Thyroid gland (tissue), 4 donors: ENCODE measurements around the gene SGCB. TPM values are rescaled to one million over a fixed set of nuclear protein-coding genes. Genes with fewer than 3 reads are reported as not detected.

ENCODE experiments used
- DNase-seq, 2 donors: peaks; one replicate each; pipeline ENCODE4 v3.0.0-alpha.2; 2019
- H3K27ac ChIP-seq, 3 donors: fragments of 200-600 bp; sonication (generic); 1 replicate in 2 of 3; 2 replicates in 1 of 3; pipeline ENCODE4 v1.5.1; 2016 to 2019; ENCODE audit warnings: mild to moderate bottlenecking in 1 of 3, moderate library complexity in 1 of 3
- H3K27me3 ChIP-seq: fragments of 200-600 bp; sonication (generic); one replicate; pipeline ENCODE4 v1.5.1; 2019
- H3K36me3 ChIP-seq, 2 donors: fragments of 200-600 bp; sonication (generic); one replicate each; pipeline ENCODE4 v1.5.1; 2016 to 2019
- H3K4me1 ChIP-seq, 2 donors: fragments of 200-600 bp; sonication (generic); one replicate each; pipeline ENCODE4 v1.5.1; 2017 to 2019
- H3K4me3 ChIP-seq, 3 donors: fragments of 200-600 bp; sonication (generic); replicated peaks in 1 of 3; 1 replicate in 2 of 3; 2 replicates in 1 of 3; pipeline ENCODE4 v1.5.1; 2016; ENCODE audit warnings: mild to moderate bottlenecking in 1 of 3
- H3K9me3 ChIP-seq: fragments of 200-600 bp; sonication (generic); one replicate; pipeline ENCODE4 v1.5.1; 2017
- CTCF ChIP-seq, 6 experiments: fragments of 200-600 bp in 3 of 6; fragments of 450-650 bp in 3 of 6; sonication (generic) in 3 of 6; IDR thresholded peaks; one replicate each; pipeline ENCODE4 v1.5.1; 2016 to 2019; ENCODE audit warnings: antibody characterized with exemption in 6 of 6, mild to moderate bottlenecking in 2 of 6, inconsistent platforms in 1 of 6, moderate library complexity in 1 of 6
- POLR2A ChIP-seq, 2 donors: fragments of 450-650 bp; IDR thresholded peaks; one replicate each; pipeline ENCODE4 v1.6.1; 2017; ENCODE audit warnings: antibody characterized with exemption in 2 of 2, mild to moderate bottlenecking in 2 of 2, moderate library complexity in 1 of 2
- WGBS, 2 donors: methylation state at CpG; one replicate each; pipeline ENCODE4 v1.1.5; 2017; 5-methylcytosine and 5-hydroxymethylcytosine counted together
- intact Hi-C: fragments of 100-400 bp; cut with DNase I; formaldehyde crosslinking; loops from one replicate; pipeline ENCODE4 v1.15.1; 2023
- total RNA-seq, 4 donors: library from RNA; depleted of rRNA; stranded (reverse); fragments of >200 nt; gene quantifications; one replicate each; pipeline ENCODE4 v1.2.3, GENCODE V29; 2016

Gene SGCB
- total RNA-seq, 4 donors from 2014 or later, result 13.2 to 16.8 (median 14.3) TPM

DNA sequence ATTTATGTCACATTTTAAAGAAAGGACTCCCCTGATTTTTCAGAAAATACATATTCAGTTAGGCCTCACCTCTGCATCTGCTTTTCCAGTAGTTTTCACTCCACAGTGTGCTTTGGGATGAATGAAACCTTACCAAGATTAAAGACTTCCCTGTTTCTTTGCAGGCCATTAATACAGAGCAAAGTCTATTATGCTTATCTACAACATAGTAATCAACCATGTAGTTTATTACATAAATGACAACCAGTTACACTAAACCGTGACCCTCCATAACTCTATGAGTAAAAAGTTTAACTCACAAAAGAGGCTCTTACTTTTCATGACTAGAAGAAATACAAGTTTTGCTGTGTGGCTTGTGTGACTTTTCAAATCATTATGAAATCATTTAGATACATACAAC, 20.3 kb downstream of the SGCB start:
- Histone ChIP-seq H3K36me3 (peaks cover 0 to under 1% of the 10 kb centered on the region in 2 donors), H3K4me1 (no peaks in the 10 kb centered on the region), H3K27ac (no peak overlapping the region), H3K27me3 (no peaks in the 10 kb centered on the region), H3K9me3 (no peaks in the 10 kb centered on the region), H3K4me3 (no peak overlapping the region)
- no peak for TF ChIP-seq POLR2A (IDR thresholded peaks at IDR 0.05)
- no peak for TF ChIP-seq CTCF (IDR thresholded peaks at IDR 0.05)
- intact Hi-C loops, result no loop called here
- DNase-seq, result no peak
- WGBS, 2 donors, result 0 to 96% methylated on average over 1 of the region's 1 CpG

GRCh38 chr4:52016981-52017380, 21.1 kb downstream of the SGCB start:
- Histone ChIP-seq H3K4me1 (no peaks in the 10 kb centered on the region), H3K9me3 (no peaks in the 10 kb centered on the region), H3K27me3 (no peaks in the 10 kb centered on the region), H3K4me3 (no peak overlapping the region), H3K27ac (no peak overlapping the region), H3K36me3 (no peaks in the 10 kb centered on the region)
- TF ChIP-seq POLR2A (IDR thresholded peaks at IDR 0.05) (no peak), CTCF (IDR thresholded peaks at IDR 0.05) (no peak)
- 84 to 87% methylated on average over 3 of the region's 3 CpGs for WGBS, 2 donors
- no peak for DNase-seq
- intact Hi-C loops, result no loop called here

- DNase-seq, result no peak
- Histone ChIP-seq H3K9me3 (no peaks in the 10 kb centered on the region), H3K36me3 (no peaks in the 10 kb centered on the region), H3K4me3 (no peak overlapping the region), H3K4me1 (no peaks in the 10 kb centered on the region), H3K27me3 (no peaks in the 10 kb centered on the region), H3K27ac (no peak overlapping the region)
- 78 to 82% methylated on average over 7 of the region's 7 CpGs for WGBS, 2 donors
- TF ChIP-seq POLR2A (IDR thresholded peaks at IDR 0.05), result no peak
- no peak for TF ChIP-seq CTCF (IDR thresholded peaks at IDR 0.05)
- intact Hi-C loops, result no loop called here
Observed at GRCh38 chr4:52015366-52015765, 22.7 kb downstream of the SGCB start.

- WGBS, 2 donors, result 66 to 74% methylated on average over 1 of the region's 1 CpG
- Histone ChIP-seq H3K9me3 (no peaks in the 10 kb centered on the region), H3K27me3 (no peaks in the 10 kb centered on the region), H3K4me1 (no peaks in the 10 kb centered on the region), H3K27ac (no peak overlapping the region), H3K4me3 (no peak overlapping the region), H3K36me3 (no peaks in the 10 kb centered on the region)
- DNase-seq, result no peak
- TF ChIP-seq CTCF (IDR thresholded peaks at IDR 0.05), result no peak
- TF ChIP-seq POLR2A (IDR thresholded peaks at IDR 0.05), result no peak
- intact Hi-C loops, result no loop called here
Observed at GRCh38 chr4:52014903-52015302, 23.2 kb downstream of the SGCB start.

DNA sequence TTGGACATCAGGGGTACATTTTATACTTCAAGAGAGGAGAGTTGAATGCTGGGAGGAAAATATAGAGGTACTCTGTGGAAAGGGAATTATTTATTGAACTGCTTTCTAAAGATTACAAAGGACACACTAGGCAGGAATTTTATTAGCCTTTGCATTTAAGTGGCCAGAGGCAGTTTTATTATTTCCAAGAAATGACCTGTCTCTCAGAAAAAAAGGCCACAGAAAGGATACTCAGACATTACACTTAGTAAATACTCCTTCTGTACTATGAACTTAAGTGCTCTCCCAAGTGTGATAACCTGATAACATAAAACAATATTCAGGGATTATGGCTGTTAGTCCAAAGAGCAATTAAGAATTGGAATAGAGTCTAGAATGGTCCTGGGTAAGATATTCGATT, 25.4 kb downstream of the SGCB start:
- no peak for DNase-seq
- Histone ChIP-seq H3K9me3 (no peaks in the 10 kb centered on the region), H3K27me3 (no peaks in the 10 kb centered on the region), H3K27ac (no peak overlapping the region), H3K4me3 (no peak overlapping the region), H3K36me3 (no peaks in the 10 kb centered on the region), H3K4me1 (no peaks in the 10 kb centered on the region)
- WGBS, 2 donors, result 93 to 94% methylated on average over 1 of the region's 1 CpG
- intact Hi-C loops, result no loop called here
- TF ChIP-seq POLR2A (IDR thresholded peaks at IDR 0.05) (no peak), CTCF (IDR thresholded peaks at IDR 0.05) (no peak)
